Brain microvascular endothelial cell (primary cell): ENCODE results near the gene TSEN15.

ENCODE experiments used
- DNase-seq: peaks from one replicate; pipeline ENCODE4 v3.0.0-alpha.2; 2020
- H3K27ac ChIP-seq: fragments of 250-450 bp; sonication (Bioruptor Pico); 2 replicates; pipeline ENCODE4 v1.5.1; 2020; ENCODE audit warnings: mild to moderate bottlenecking, moderate library complexity
- H3K27me3 ChIP-seq: fragments of 250-450 bp; sonication (Bioruptor Pico); replicated peaks from 2 replicates; pipeline ENCODE4 v1.5.1; 2020; ENCODE audit warnings: mild to moderate bottlenecking
- H3K36me3 ChIP-seq: fragments of 250-450 bp; sonication (Bioruptor Pico); replicated peaks from 2 replicates; pipeline ENCODE4 v1.5.1; 2020; ENCODE audit warnings: mild to moderate bottlenecking
- H3K4me3 ChIP-seq: 2 replicates; pipeline ENCODE4 v1.5.1; 2011; ENCODE audit warnings: low read depth, mild to moderate bottlenecking, control low read depth, low read length, moderate library complexity
- CTCF ChIP-seq: IDR thresholded peaks from 2 replicates; pipeline ENCODE4 v1.5.1; 2011; ENCODE audit warnings: low read depth, mild to moderate bottlenecking, moderate library complexity, low read length, control low read depth, inconsistent platforms; ENCODE audit errors: missing control alignments
- in situ Hi-C: cut with HindIII; loops from 2 replicates; pipeline ENCODE4 v1.10.0; 2017; ENCODE audit warnings: low sequenced_read_pairs, low pct_ligation_motif_present

The TSEN15 gene

GRCh38 chr1:184072376-184072775, 20.8 kb downstream of the TSEN15 start:
- no peak for TF ChIP-seq CTCF

GRCh38 chr1:184074383-184074782, 22.9 kb downstream of the TSEN15 start:
- H3K27ac ChIP-seq: no peak overlapping the region
- in situ Hi-C loops: no loop called here
- DNase-seq: no peak
- no peaks in the 10 kb centered on the region for H3K27me3 ChIP-seq
- no peak overlapping the region for H3K4me3 ChIP-seq
- no peaks in the 10 kb centered on the region for H3K36me3 ChIP-seq
- TF ChIP-seq CTCF: no peak

More at GRCh38 chr1:184072376-184072775, 20.8 kb downstream of the TSEN15 start:
- Histone ChIP-seq H3K27ac (no peak overlapping the region), H3K27me3 (no peaks in the 10 kb centered on the region), H3K4me3 (no peak overlapping the region), H3K36me3 (no peaks in the 10 kb centered on the region)
- no peak for DNase-seq
- in situ Hi-C loops: no loop called here

GRCh38 chr1:184075055-184076029, 23.8 kb downstream of the TSEN15 start:
- Histone ChIP-seq H3K36me3 (no peaks in the 10 kb centered on the region), H3K4me3 (no peak overlapping the region), H3K27ac (no peak overlapping the region), H3K27me3 (no peaks in the 10 kb centered on the region)
- DNase-seq: peak; percentile 64
- in situ Hi-C loops: loop anchor here (25.0 kb wide), 1 partner anchor 587 kb away; no protein-coding TSS in a partner anchor
- peak; percentile 55 for TF ChIP-seq CTCF

- Histone ChIP-seq H3K27ac (no peak overlapping the region), H3K27me3 (no peaks in the 10 kb centered on the region), H3K36me3 (no peaks in the 10 kb centered on the region), H3K4me3 (no peak overlapping the region)
- in situ Hi-C loops: loop anchor here (25.0 kb wide), 1 partner anchor 584 kb away; no protein-coding TSS in a partner anchor
- no peak for DNase-seq
- TF ChIP-seq CTCF: no peak
Observed at GRCh38 chr1:184078564-184079249, 27.2 kb downstream of the TSEN15 start.

GRCh38 chr1:184080309-184080708, 28.8 kb downstream of the TSEN15 start:
- no peak overlapping the region for H3K4me3 ChIP-seq
- H3K27me3 ChIP-seq: no peaks in the 10 kb centered on the region
- no peak overlapping the region for H3K27ac ChIP-seq
- DNase-seq: no peak
- no peaks in the 10 kb centered on the region for H3K36me3 ChIP-seq
- no peak for TF ChIP-seq CTCF
- in situ Hi-C loops: loop anchor here (25.0 kb wide), 1 partner anchor 582 kb away; no protein-coding TSS in a partner anchor
